Right cardiac atrium (tissue), 5 donors: Measurements from ENCODE around the gene SCLT1. TPM values are rescaled to one million over a fixed set of nuclear protein-coding genes. Genes with fewer than 3 reads are reported as not detected.
A peak's percentile ranks its signal among the peaks of the same experiment; 100 is the strongest.

ENCODE experiments used
- ATAC-seq, 2 donors: fragments of 200-7000 bp; cut with Tn5 transposase; one replicate each; pipeline versions ENCODE4 v1.8.0 to v1.9.1; 2020; ENCODE audit warnings: moderate library complexity in 2 of 2, mild to moderate bottlenecking in 1 of 2
- DNase-seq, 3 donors: peaks; one replicate each; pipeline ENCODE4 v3.0.0-alpha.2; 2020
- H3K27ac ChIP-seq: one replicate; pipeline ENCODE4 v1.5.1; 2013; ENCODE audit warnings: mild to moderate bottlenecking, low read length, control low read depth, moderate library complexity
- H3K27me3 ChIP-seq: one replicate; pipeline ENCODE4 v1.6.1; 2013; ENCODE audit not compliant: control insufficient read depth, insufficient read depth
- H3K4me1 ChIP-seq: one replicate; pipeline ENCODE4 v1.6.1; 2013; ENCODE audit warnings: low read length; ENCODE audit not compliant: control insufficient read depth, insufficient read depth
- H3K4me3 ChIP-seq: one replicate; pipeline ENCODE4 v1.5.1; 2013; ENCODE audit warnings: low read length, control low read depth
- H3K9me3 ChIP-seq: one replicate; pipeline ENCODE4 v1.6.1; 2013; ENCODE audit warnings: low read length; ENCODE audit not compliant: control insufficient read depth
- WGBS: extraction: QIAGEN DNeasy Blood & Tissue Kit; methylation state at CpG from one replicate; pipeline ENCODE4 v1.1.7; 2013; 5-methylcytosine and 5-hydroxymethylcytosine counted together
- intact Hi-C, 4 donors: fragments of 100-400 bp; cut with DNase I; formaldehyde crosslinking; loops; one replicate each; pipeline versions ENCODE4 v1.11.0 to v1.14.0; 2022 to 2023
- polyA plus RNA-seq: library from polyadenylated mRNA; stranded (reverse); fragments of 200-250 nt; gene quantifications from one replicate; pipeline ENCODE4 v1.2.3, GENCODE V29; 2013
- total RNA-seq, 4 donors: library from RNA; stranded (reverse); fragmentation: NEBNext Ultra II Directional; extraction: Animal tissue kit (Norgen Biotek cat#: 25700); gene quantifications; one replicate each; pipeline ENCODE4 v1.2.1, GENCODE V29; 2021
- donor health status: healthy with polysubstance abuse.
- donor health status: DM: no; HTN: yes; CAD: no.
- donor health status: DM: no; HTN: no; CAD: no.
- donor health status: DM: no; HTN: yes; CAD: no; lungs with severe emphysema.
- donor health status: DM: yes; HTN: yes; CAD: no.

The SCLT1 gene
- total and polyA plus RNA-seq, 5 donors, result 5.5 to 19.2 (median 15.4) TPM

DNA sequence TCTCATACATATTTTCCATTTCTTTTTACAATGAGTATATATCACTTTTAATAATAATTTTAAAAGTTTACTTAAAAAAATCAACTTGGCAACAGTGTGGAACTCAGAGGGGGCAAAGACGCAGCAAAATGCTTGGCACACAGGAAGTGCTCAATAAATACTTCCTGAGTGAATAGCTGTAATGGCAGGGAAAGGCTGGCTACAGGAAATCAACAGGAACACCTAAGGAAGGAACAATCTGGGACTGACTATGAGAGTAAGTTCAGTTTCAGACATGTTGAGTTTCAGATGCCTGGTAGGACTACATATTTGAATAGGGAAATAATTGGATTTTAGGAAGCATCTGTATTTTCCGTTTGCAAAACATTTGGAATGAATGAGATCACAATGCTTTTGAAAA is 137.6 kb downstream of the SCLT1 start:
- Histone ChIP-seq H3K27me3 (no peaks in the 10 kb centered on the region), H3K9me3 (no peaks in the 10 kb centered on the region), H3K4me1 (no peaks in the 10 kb centered on the region), H3K27ac (no peak overlapping the region), H3K4me3 (no peak overlapping the region)
- DNase-seq (no peak), ATAC-seq (no peak)
- intact Hi-C loops, result no loop called here
- 53% methylated on average over 2 of the region's 2 CpGs for WGBS

DNA sequence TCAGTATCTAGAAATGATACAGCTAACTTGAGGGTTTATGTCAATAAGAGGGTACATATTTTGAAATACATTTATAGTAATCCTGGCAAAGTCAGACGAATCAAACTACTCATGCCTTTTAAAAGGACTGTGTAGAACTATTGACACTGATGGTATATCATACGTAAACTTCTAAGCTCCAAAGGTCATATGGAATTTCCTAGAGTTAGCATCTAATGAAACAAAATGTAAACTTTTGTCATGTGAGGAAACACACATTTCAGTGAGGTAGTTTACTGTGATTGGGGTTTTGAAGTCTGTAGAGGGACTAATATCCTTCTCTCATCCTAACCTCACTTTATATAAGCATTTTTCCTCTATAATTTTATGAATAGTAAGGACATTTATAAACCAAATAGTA is 138.4 kb downstream of the SCLT1 start:
- Histone ChIP-seq H3K4me3 (no peak overlapping the region), H3K27ac (no peak overlapping the region), H3K27me3 (no peaks in the 10 kb centered on the region), H3K9me3 (no peaks in the 10 kb centered on the region), H3K4me1 (no peaks in the 10 kb centered on the region)
- no peak for DNase-seq
- intact Hi-C loops, result no loop called here
- no peak for ATAC-seq
- 96% methylated on average over 2 of the region's 2 CpGs for WGBS

DNA sequence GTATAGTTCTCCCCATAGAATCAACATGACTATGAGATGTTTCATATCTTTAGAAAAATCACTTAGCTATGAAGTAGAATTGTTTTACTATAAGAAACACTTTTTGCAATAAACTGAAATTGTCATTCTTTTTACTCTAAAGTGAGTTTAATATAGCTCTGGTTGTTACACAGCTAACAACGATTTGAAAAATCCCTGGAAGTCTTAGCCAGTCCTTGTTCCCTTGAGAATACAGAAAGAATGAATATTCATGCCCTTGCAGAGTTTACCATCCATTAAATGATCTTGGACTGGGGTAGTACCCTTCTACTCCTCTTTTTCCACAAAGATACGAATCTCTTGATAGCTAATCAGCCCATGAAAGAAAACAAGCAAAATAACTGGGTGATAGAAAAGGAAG is 142.0 kb downstream of the SCLT1 start:
- WGBS, result 52% methylated on average over 2 of the region's 2 CpGs
- intact Hi-C loops, result no loop called here
- Histone ChIP-seq H3K27ac (no peak overlapping the region), H3K4me3 (no peak overlapping the region), H3K27me3 (no peaks in the 10 kb centered on the region), H3K4me1 (no peaks in the 10 kb centered on the region), H3K9me3 (no peaks in the 10 kb centered on the region)
- DNase-seq (no peak), ATAC-seq (no peak)

DNA sequence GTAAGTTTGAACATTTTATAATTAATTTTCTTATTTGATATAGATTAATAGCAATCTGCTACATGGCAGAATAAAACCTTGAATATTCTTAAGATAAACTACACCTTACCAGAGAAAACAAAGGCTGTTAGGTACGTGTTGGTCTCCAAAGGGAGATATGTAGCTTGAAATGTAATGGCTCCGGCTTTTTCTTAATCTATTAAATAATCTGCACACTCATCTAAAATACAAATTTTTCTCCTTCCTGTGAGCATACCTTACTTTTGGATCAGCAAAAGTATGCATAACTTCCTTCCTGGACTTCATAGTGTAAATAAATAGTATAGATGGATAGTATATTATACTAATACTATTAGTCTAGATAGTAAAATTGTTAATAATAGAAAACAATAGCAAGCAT is 142.5 kb downstream of the SCLT1 start:
- intact Hi-C loops, result no loop called here

DNA sequence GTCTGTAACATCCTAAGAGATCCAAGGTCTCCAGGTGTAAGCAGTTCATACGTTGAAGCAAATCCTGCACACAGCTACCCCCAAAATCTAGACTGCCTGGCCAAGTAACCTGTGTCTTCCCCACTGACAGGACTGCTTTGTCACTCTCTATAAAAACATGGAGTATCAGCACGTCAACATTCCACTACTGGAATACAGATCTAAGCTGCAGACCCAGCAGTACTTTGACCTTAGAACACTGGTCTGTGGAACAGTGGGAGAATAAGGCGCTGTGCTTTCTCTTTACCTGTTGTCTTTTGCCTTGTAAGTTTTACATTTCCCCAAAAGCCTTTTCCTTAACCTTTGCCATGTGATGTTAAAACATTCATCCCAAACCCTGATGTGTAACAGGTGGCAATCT is 146.4 kb downstream of the SCLT1 start:
- no peaks in the 10 kb centered on the region for H3K27me3 ChIP-seq
- H3K9me3 ChIP-seq, result no peaks in the 10 kb centered on the region
- H3K4me1 ChIP-seq, result no peaks in the 10 kb centered on the region
- 94% methylated on average over 3 of the region's 3 CpGs for WGBS
- DNase-seq (no peak), ATAC-seq (no peak)
- intact Hi-C loops, result no loop called here
- no peak overlapping the region for H3K4me3 ChIP-seq
- H3K27ac ChIP-seq, result no peak overlapping the region

More for the DNA sequence above, 142.5 kb downstream of the SCLT1 start:
- Histone ChIP-seq H3K4me3 (no peak overlapping the region), H3K9me3 (no peaks in the 10 kb centered on the region), H3K27me3 (no peaks in the 10 kb centered on the region), H3K27ac (no peak overlapping the region), H3K4me1 (no peaks in the 10 kb centered on the region)
- DNase-seq (no peak), ATAC-seq (no peak)
- 97% methylated on average over 2 of the region's 2 CpGs for WGBS

DNA sequence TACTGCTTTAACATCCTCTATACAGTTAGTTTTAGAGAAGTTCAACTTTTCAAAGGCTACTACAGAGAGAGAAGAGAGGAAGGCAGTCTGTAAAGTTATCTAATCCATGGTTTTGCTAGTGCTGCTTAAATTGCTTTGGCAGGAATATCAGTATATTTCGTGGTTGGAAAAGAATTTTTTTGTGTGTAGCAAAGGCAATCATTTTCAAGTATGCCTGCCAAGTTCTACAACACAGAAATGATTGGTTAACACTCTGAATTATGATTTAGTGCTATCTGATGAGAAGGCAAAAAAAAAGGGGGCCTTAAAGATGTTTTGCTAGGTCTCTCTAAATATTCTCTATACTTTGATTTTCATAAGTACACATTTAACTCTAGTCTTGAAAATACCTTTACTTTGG is 150.7 kb downstream of the SCLT1 start:
- Histone ChIP-seq H3K27me3 (no peaks in the 10 kb centered on the region), H3K9me3 (no peaks in the 10 kb centered on the region), H3K27ac (no peak overlapping the region), H3K4me1 (no peaks in the 10 kb centered on the region), H3K4me3 (no peak overlapping the region)
- DNase-seq, result no peak
- peak in 1 of 2 donors; percentile 56 for ATAC-seq
- WGBS, result 43% methylated on average over 1 of the region's 1 CpG
- intact Hi-C loops, result no loop called here

DNA sequence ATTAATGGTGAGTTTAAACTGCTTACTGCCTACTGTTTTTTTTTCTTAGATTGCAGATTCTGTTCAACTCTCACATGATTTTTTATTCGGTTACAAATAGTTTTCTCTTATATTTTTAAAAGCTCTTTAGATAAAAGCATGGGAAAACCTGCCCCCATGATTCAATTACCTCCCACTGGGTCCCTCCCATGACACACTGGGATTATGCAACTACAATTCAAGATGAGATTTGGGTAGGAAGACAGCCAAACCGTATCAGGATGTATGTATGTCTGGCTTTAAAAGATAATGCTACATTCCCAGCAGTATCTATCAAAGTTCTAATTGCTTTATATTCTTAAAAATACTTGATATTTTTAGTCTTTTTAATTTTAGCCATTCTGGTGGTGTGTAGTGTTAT is 152.4 kb downstream of the SCLT1 start:
- Histone ChIP-seq H3K9me3 (no peaks in the 10 kb centered on the region), H3K27me3 (no peaks in the 10 kb centered on the region), H3K4me1 (no peaks in the 10 kb centered on the region), H3K27ac (no peak overlapping the region), H3K4me3 (no peak overlapping the region)
- intact Hi-C loops, result no loop called here
- 55% methylated on average over 2 of the region's 2 CpGs for WGBS
- DNase-seq (no peak), ATAC-seq (no peak)

DNA sequence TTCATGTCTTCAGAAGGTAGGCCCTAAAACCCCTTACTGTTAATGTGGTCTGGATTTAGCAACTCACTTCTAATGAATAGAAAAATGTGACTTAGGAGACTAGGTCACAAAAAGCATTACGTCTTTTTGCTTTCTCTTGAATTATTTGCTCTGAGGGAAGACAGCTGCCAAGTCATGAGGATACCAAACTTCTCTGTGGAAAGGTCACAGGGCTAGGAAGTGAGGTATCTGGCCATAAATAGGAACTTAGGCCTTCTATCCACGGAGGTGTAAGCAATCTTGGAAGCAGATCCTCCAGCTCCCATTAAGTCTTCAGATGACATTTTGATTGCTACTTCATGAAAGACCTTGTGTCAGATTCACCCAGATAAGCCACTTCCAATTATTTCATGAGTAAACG is 163.3 kb downstream of the SCLT1 start:
- H3K27ac ChIP-seq, result no peak overlapping the region
- ATAC-seq, result no peak
- no peaks in the 10 kb centered on the region for H3K4me1 ChIP-seq
- H3K27me3 ChIP-seq, result no peaks in the 10 kb centered on the region
- intact Hi-C loops, result no loop called here
- no peaks in the 10 kb centered on the region for H3K9me3 ChIP-seq
- H3K4me3 ChIP-seq, result no peak overlapping the region
- WGBS, result 64% methylated on average over 3 of the region's 3 CpGs
- no peak for DNase-seq

DNA sequence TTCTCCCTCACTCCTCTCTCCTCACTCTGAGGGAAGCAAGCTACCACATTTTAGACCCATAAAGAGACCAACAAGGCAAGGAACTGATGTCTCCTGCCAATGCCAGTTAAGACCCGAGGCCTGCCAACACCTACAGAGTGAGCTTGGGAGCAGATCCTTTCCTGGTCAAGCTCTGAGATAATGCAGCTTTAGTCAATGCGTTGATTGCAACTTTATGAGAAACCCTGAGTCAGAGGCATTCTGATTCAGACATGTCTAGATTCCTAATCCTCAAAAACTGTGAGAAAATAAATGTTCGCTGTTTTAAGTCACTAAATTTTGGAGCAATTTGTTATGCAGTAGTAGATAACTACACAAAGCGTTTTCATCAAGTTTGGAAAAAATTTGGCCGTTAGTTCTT is 168.4 kb downstream of the SCLT1 start:
- intact Hi-C loops, result no loop called here
- Histone ChIP-seq H3K9me3 (no peaks in the 10 kb centered on the region), H3K4me1 (no peaks in the 10 kb centered on the region), H3K27ac (no peak overlapping the region), H3K27me3 (no peaks in the 10 kb centered on the region), H3K4me3 (no peak overlapping the region)
- ATAC-seq (no peak), DNase-seq (no peak)
- 93% methylated on average over 5 of the region's 5 CpGs for WGBS

DNA sequence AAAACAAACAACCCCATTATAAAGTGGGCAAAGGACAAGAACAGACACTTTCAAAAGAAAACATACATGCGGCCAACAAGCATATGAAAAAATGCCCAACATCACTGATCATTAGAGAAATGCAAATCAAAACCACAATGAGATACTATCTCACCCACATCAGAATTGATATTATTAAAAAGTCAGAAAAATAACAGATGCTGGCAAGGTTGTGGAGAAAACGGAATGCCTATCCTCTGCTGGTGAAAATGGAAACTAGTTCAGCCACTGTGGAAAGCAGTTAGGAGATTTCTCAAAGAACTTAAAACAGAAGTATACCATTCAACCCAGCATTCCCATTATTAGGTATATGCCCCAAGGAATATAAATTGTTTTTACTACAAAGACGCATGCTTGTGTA is 171.4 kb downstream of the SCLT1 start:
- intact Hi-C loops, result no loop called here

DNA sequence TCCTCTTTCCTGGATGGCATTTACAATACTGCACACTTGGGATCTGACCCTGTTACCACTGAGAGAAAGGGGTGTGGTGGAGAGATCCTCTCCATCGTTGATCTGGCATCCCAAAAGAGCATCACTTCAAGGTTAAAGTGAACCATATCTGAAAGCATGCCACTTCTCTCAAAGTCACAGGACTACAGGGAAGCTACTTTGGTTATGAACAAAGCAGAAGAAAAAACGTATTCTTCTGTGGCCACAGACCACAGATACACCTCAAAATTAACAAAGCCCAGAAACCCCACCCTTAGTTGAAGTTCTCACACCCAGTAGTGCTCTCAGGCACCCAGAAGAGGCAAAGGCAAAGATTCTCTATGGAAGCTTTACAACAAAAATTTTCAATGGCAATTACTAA is 175.6 kb downstream of the SCLT1 start:
- ATAC-seq (no peak), DNase-seq (no peak)
- Histone ChIP-seq H3K4me3 (no peak overlapping the region), H3K27me3 (no peaks in the 10 kb centered on the region), H3K27ac (no peak overlapping the region), H3K4me1 (no peaks in the 10 kb centered on the region), H3K9me3 (no peaks in the 10 kb centered on the region)
- intact Hi-C loops, result no loop called here
- 61% methylated on average over 2 of the region's 2 CpGs for WGBS

More for the DNA sequence above, 171.4 kb downstream of the SCLT1 start:
- 99% methylated on average over 3 of the region's 3 CpGs for WGBS
- ATAC-seq, result no peak
- Histone ChIP-seq H3K4me3 (no peak overlapping the region), H3K4me1 (no peaks in the 10 kb centered on the region), H3K27ac (no peak overlapping the region), H3K27me3 (no peaks in the 10 kb centered on the region), H3K9me3 (no peaks in the 10 kb centered on the region)
- DNase-seq, result no peak

DNA sequence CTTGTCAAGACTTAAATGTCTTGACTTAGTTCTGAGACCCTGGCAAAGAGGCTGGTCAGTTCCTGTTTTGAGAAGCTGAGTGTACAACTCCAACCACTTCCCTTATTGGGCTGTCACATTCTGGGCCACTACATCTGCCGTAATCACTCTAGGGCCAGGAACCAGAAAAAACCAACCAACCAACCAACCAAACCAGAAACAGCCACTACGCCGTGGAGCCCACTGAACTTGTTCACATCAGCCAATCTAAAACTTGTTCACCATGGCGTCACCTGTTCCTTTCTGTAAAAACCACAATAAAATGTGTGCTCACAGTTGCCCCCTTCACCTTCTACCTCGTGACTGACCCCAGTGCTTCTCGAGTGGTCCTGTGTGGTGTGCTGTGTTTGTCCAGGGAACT is 176.5 kb downstream of the SCLT1 start:
- DNase-seq, result no peak
- intact Hi-C loops, result no loop called here
- WGBS, result 87% methylated on average over 6 of the region's 6 CpGs
- Histone ChIP-seq H3K4me3 (no peak overlapping the region), H3K27ac (no peak overlapping the region), H3K4me1 (no peaks in the 10 kb centered on the region), H3K9me3 (no peaks in the 10 kb centered on the region), H3K27me3 (no peaks in the 10 kb centered on the region)
- peak; percentile 45 to 64 for ATAC-seq
